AG09319 (cell line): ENCODE results near the gene RTKN.

ENCODE experiments used
- DNase-seq: peaks from one replicate; pipeline ENCODE4 v3.0.0-alpha.2; 2010; ENCODE audit warnings: low read depth; ENCODE audit errors: extremely low read depth
- TF ChIP-seq, protein P1 (sequence below): IDR thresholded peaks from 2 replicates; pipeline ENCODE4 v1.5.1; 2011; ENCODE audit warnings: low read depth, mild to moderate bottlenecking, inconsistent platforms, low read length, moderate library complexity

RTKN gene

DNA sequence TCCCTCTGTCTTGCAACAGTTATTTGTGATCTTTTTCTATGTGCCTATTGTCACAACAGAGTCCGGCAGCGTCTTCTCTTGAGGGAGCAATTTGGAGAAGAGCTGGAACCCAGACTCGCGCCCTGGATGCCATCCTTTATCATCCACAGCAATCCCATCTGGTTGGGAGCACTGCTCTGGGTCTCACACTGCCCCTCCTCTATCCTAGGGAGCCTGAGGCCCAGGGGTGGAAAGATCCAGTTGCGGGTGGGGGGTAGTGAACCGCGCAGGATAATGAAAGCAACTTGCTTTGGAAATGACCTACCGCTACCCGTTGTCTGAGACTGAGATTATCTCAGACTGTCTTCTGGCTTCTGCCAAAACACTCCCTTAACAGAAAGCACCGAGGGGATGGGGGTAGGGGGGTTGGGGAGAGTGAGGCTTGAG is 17.2 kb upstream of the RTKN start:
- TF ChIP-seq, protein P1, sequence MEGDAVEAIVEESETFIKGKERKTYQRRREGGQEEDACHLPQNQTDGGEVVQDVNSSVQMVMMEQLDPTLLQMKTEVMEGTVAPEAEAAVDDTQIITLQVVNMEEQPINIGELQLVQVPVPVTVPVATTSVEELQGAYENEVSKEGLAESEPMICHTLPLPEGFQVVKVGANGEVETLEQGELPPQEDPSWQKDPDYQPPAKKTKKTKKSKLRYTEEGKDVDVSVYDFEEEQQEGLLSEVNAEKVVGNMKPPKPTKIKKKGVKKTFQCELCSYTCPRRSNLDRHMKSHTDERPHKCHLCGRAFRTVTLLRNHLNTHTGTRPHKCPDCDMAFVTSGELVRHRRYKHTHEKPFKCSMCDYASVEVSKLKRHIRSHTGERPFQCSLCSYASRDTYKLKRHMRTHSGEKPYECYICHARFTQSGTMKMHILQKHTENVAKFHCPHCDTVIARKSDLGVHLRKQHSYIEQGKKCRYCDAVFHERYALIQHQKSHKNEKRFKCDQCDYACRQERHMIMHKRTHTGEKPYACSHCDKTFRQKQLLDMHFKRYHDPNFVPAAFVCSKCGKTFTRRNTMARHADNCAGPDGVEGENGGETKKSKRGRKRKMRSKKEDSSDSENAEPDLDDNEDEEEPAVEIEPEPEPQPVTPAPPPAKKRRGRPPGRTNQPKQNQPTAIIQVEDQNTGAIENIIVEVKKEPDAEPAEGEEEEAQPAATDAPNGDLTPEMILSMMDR = no peak
- DNase-seq = no peak

DNA sequence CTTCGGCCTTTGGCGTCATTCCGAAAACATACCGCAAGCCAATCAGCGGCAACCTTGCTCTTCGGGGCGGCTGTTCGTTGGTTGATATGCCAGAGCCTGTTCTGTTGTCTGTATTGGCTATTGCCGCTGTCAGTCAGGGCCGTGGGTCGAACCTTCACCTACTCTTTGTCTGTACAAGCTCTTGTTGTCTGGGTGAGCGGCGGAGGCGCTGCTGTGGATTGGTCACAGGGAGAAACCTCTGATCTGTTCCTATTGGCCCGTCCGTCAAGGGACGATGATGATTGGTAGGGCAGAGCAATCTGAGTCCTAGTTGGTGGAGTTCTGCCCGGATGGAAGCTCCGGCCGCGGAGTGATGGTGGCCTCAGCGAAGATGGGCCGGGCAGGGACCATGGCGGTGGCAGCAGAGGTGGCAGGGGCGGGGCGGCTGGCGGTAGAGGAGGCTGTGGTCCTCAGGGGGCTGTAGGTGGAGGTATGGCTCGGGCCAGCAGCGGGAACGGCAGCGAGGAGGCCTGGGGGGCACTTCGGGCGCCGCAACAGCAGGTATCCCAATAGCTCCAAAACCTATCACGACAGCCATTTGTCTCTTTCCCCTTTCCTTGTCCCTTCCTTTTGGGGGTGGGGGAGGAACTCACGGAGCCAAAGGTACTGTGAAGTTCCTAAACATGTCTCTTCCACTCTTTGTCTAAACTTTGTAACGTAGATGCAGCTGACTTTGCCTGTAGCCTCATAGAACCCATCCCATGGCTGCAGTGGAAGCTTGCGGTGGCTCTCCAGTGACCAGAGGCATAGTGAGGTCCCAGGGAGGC is 16.6 kb upstream of the RTKN start, which contains the start of gene WBP1:
Gene WBP1 (plus strand): TSS at position 307 of the 806 bp plus-strand sequence. CDS start 165 bp downstream, at position 472.
- TF ChIP-seq, protein P1 = no peak
- peak; percentile 100 for DNase-seq

DNA sequence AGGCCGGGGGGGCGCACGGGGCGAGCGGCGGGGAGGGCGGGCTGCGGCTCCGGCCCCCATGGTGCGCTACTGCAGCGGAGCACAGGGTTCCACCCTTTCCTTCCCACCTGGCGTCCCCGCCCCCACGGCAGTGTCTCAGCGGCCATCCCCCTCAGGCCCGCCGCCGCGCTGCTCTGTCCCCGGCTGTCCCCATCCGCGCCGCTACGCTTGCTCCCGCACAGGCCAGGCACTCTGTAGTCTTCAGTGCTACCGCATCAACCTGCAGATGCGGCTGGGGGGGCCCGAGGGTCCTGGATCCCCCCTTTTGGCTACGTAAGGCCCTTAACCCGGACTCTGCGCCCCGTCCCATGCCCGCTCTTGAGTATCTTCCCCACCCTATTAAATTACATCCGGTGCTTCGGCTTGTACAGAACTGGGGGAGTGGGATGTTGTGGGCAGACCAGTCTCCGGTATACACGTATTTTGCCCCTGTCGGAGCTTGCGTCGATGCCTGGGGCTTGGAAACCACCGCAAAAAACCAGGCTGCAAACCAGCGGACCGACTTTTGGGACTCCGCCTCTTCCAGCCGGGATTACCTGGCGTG is 15.9 kb upstream of the RTKN start:
- DNase-seq = no peak

DNA sequence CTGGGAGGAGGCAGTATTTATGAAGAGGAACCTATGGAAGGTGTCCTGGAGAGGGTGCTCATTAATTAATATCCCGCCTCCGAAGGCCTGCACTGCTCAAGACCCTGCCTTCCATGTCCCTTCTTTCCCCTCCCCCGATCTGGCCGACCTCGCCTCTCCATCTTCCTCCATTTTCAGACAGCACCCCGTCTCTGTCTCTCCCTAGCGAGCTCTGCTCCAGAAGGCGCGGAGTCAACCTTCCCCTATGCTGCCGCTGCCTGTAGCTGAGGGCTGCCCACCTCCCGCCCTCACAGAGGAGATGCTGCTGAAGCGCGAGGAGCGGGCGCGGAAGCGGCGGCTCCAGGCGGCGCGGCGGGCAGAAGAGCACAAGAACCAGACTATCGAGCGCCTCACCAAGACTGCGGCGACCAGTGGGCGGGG is 15.4 kb upstream of the RTKN start:
- TF ChIP-seq, protein P1 = no peak
- no peak for DNase-seq

More for the DNA sequence above, 15.9 kb upstream of the RTKN start:
- TF ChIP-seq, protein P1 = no peak

DNA sequence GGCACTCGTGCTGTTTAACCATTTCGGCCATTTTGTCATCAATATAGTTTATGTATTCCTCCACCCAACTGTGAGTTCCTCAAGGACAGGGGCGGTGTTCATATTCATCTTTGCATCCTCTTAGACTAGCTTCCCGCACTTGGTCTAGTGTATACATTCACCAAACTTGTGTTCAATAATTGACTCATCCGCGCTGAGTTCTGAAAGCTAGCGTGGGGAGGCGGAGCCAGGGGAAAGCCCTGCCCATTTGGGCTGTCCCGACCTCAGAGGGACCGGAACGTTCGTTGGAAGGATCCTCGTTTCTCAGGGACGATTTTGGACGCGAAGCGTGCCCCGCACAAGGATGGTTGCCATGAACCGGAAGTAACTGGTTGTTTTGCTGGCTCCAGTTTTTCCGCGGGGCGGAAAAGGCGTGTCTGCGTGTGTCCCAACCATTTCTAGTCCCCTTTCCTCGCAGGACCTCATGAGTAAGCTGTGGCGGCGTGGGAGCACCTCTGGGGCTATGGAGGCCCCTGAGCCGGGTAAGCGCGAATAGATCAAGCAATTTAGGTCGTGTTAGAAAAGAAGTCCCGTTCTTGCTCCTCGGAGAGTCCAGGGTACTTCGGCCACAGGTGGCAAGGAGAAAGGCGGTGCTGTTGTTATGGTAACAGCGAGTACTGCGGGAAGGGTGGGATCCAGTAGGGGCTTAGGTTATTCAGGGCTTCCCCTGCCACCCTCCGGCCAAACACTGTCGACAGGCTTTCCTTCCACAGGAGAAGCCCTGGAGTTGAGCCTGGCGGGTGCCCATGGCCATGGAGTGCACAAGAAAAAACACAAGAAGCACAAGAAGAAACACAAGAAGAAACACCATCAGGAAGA is 13.1 kb upstream of the RTKN start, which contains the start of gene INO80B:
Gene INO80B (plus strand): TSS at position 434 of the 858 bp plus-strand sequence. CDS start 30 bp downstream, at position 464.
- DNase-seq = peak; percentile 95
- TF ChIP-seq, protein P1 = no peak

DNA sequence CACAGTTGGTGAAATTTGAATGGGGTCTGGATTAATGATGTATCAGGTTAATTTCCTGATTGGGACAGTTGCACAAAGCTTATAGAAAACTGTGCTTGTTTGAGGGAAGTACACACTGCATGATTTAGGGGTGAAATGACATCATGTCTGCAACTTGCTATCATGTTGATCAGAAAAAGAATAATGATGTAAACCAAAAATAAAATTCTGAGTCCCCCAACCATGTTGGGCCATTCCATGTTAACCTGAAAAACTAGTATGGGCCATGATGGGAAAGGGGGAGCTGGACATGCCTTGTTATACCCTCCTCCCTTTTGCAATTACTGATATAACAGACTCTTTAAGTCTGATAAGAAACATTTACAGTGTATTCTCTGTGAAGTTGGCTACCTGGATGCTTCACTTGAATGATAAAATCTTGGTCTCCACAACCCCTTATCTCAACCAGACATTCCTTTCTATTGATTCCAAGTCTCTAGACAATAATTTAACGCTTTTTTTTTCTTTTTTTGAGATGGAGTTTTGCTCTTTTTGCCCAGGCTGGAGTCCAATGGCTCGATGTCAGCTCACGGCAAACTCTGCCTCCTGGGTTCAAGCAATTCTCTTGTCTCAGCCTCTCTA is 8.9 kb upstream of the RTKN start:
- no peak for DNase-seq
- TF ChIP-seq, protein P1 = no peak
